NCI-H2171 treated with DMSO at 0.1 percent for 48 hours (cell line): ENCODE measurements around the gene MKNK2.
"Not testable (repeated sequence)": the region's sequence is repeated elsewhere in the genome, so short reads cannot be mapped to it uniquely, and the experiment has no call there.

Experiments used
- DNase-seq: peaks from one replicate; lab custom pipeline; 2025; lab: John Stamatoyannopoulos, UW

The MKNK2 gene

GRCh38 chr19:2044709-2045500 lies 6.1 kb downstream of the MKNK2 start:
- no peak for DNase-seq

GRCh38 chr19:2043961-2044708 lies 6.9 kb downstream of the MKNK2 start:
- DNase-seq: no peak

GRCh38 chr19:2043251-2043641 lies 7.8 kb downstream of the MKNK2 start:
- no peak for DNase-seq

- DNase-seq: no peak
Measured at GRCh38 chr19:2042485-2043250, 8.4 kb downstream of the MKNK2 start.

- peak; percentile 95 for DNase-seq
Measured at GRCh38 chr19:2041683-2042484, 9.2 kb downstream of the MKNK2 start.

- no peak for DNase-seq
Measured at GRCh38 chr19:2041433-2041682, 9.7 kb downstream of the MKNK2 start.

GRCh38 chr19:2040647-2041432 lies 10.2 kb downstream of the MKNK2 start:
- no peak for DNase-seq

GRCh38 chr19:2039959-2040646 lies 10.9 kb downstream of the MKNK2 start:
- no peak for DNase-seq

GRCh38 chr19:2039089-2039958 lies 11.7 kb downstream of the MKNK2 start:
- DNase-seq: no peak

GRCh38 chr19:2038284-2039088 lies 12.6 kb downstream of the MKNK2 start:
- DNase-seq: no peak

- no peak for DNase-seq
Measured at GRCh38 chr19:2037651-2038255, 13.3 kb downstream of the MKNK2 start.

GRCh38 chr19:2036424-2036823 lies 14.6 kb downstream of the MKNK2 start:
- DNase-seq: no peak

- DNase-seq: no peak
Measured at GRCh38 chr19:2035590-2035991, 15.5 kb downstream of the MKNK2 start.

GRCh38 chr19:2034729-2035589 lies 16.1 kb downstream of the MKNK2 start:
- no peak for DNase-seq

GRCh38 chr19:2034253-2034652 lies 16.8 kb downstream of the MKNK2 start:
- DNase-seq: not testable (repeated sequence)

GRCh38 chr19:2033825-2034159 lies 17.3 kb downstream of the MKNK2 start:
- no peak for DNase-seq

- DNase-seq: no peak
Measured at GRCh38 chr19:2033115-2033824, 17.8 kb downstream of the MKNK2 start.
